Left lung (tissue), 10 donors: ENCODE measurements around the gene AKAP12. TPM values are rescaled to one million over a fixed set of nuclear protein-coding genes. Genes with fewer than 3 reads are reported as not detected.
"Not testable (repeated sequence)": the region's sequence is repeated elsewhere in the genome, so short reads cannot be mapped to it uniquely, and the experiment has no call there.

ENCODE experiments used
- ATAC-seq: fragments of 200-7000 bp; cut with Tn5 transposase; one replicate; pipeline ENCODE4 v1.9.1; 2020; ENCODE audit warnings: moderate library complexity
- DNase-seq, 4 donors: peaks; one replicate each; pipeline ENCODE4 v3.0.0-alpha.2; 2013 to 2020
- H3K27ac ChIP-seq, 2 donors: fragments of 200-600 bp; sonication (generic) in 1 of 2; one replicate each; pipeline versions ENCODE4 v1.5.0 to v1.8.0; 2020 to 2021
- H3K27me3 ChIP-seq, 2 donors: fragments of 200-600 bp; sonication (generic) in 1 of 2; one replicate each; pipeline versions ENCODE4 v1.5.0 to v1.8.0; 2020 to 2021
- H3K36me3 ChIP-seq, 2 donors: fragments of 200-600 bp; sonication (generic) in 1 of 2; one replicate each; pipeline versions ENCODE4 v1.5.0 to v1.8.0; 2020 to 2021
- H3K4me1 ChIP-seq, 2 donors: fragments of 200-600 bp; one replicate each; pipeline ENCODE4 v1.8.0; 2021
- H3K4me3 ChIP-seq, 2 donors: fragments of 200-600 bp; sonication (generic) in 1 of 2; one replicate each; pipeline versions ENCODE4 v1.5.0 to v1.8.0; 2020 to 2021; ENCODE audit warnings: mild to moderate bottlenecking in 1 of 2
- H3K9me3 ChIP-seq, 2 donors: fragments of 200-600 bp; sonication (generic) in 1 of 2; one replicate each; pipeline versions ENCODE4 v1.5.0 to v1.8.0; 2020 to 2021
- CTCF ChIP-seq, 2 donors: fragments of 200-600 bp; sonication (generic) in 1 of 2; IDR thresholded peaks; one replicate each; pipeline versions ENCODE4 v1.5.0 to v1.8.0; 2021; ENCODE audit warnings: antibody characterized with exemption in 2 of 2
- intact Hi-C, 2 donors: fragments of 100-400 bp; cut with DNase I; formaldehyde crosslinking; loops; one replicate each; pipeline versions ENCODE4 v1.11.2 to v1.14.2; 2022
- polyA plus RNA-seq, 6 donors: library from polyadenylated mRNA; unstranded; fragments of 120-200 nt; gene quantifications; one replicate each; pipeline ENCODE4 v1.2.1, GENCODE V29; 2013; ENCODE audit not compliant: insufficient read length in 6 of 6
- total RNA-seq, 2 donors: library from RNA; stranded (reverse); fragmentation: NEBNext Ultra II Directional; extraction: Animal tissue kit (Norgen Biotek cat#: 25700); gene quantifications; one replicate each; pipeline ENCODE4 v1.2.1, GENCODE V29; 2021
- donor health status: DM: no; HTN: yes; CAD: no.
- donor health status: DM: no; HTN: no; CAD: no.

Gene AKAP12
- total and polyA plus RNA-seq, 8 donors = 28.9 to 125 (median 98.7) TPM

- Histone ChIP-seq H3K27ac (no peak overlapping the region), H3K36me3 (no peaks in the 10 kb centered on the region), H3K4me1 (no peaks in the 10 kb centered on the region), H3K27me3 (no peaks in the 10 kb centered on the region), H3K9me3 (no peaks in the 10 kb centered on the region), H3K4me3 (no peak overlapping the region)
- no peak for DNase-seq
- no peak for TF ChIP-seq CTCF (IDR thresholded peaks at IDR 0.05)
- intact Hi-C loops = no loop called here
- ATAC-seq = no peak
These were observed 96.2 kb downstream of the AKAP12 start for GRCh38 chr6:151335930-151336329.

- Histone ChIP-seq H3K27me3 (no peaks in the 10 kb centered on the region), H3K4me3 (no peak overlapping the region), H3K36me3 (no peaks in the 10 kb centered on the region), H3K4me1 (no peaks in the 10 kb centered on the region), H3K9me3 (no peaks in the 10 kb centered on the region), H3K27ac (no peak overlapping the region)
- intact Hi-C loops = no loop called here
- ATAC-seq (no peak), DNase-seq (no peak)
- TF ChIP-seq CTCF (IDR thresholded peaks at IDR 0.05) = no peak
These were observed 99.0 kb downstream of the AKAP12 start for GRCh38 chr6:151338651-151339200.

- DNase-seq (no peak), ATAC-seq (no peak)
- intact Hi-C loops = no loop called here
- Histone ChIP-seq H3K27ac (no peak overlapping the region), H3K4me1 (no peaks in the 10 kb centered on the region), H3K9me3 (no peaks in the 10 kb centered on the region), H3K36me3 (no peaks in the 10 kb centered on the region), H3K27me3 (no peaks in the 10 kb centered on the region), H3K4me3 (no peak overlapping the region)
- no peak for TF ChIP-seq CTCF (IDR thresholded peaks at IDR 0.05)
These were observed 99.6 kb downstream of the AKAP12 start for GRCh38 chr6:151339369-151339768.

GRCh38 chr6:151340219-151340978 lies 100.6 kb downstream of the AKAP12 start:
- no peak for TF ChIP-seq CTCF (IDR thresholded peaks at IDR 0.05)
- intact Hi-C loops = no loop called here
- H3K4me1 ChIP-seq = no peaks in the 10 kb centered on the region
- H3K9me3 ChIP-seq = no peaks in the 10 kb centered on the region
- DNase-seq (peak in 2 of 4 donors; percentile 46 to 61), ATAC-seq (no peak)
- H3K27me3 ChIP-seq = no peaks in the 10 kb centered on the region
- no peaks in the 10 kb centered on the region for H3K36me3 ChIP-seq
- no peak overlapping the region for H3K27ac ChIP-seq
- no peak overlapping the region for H3K4me3 ChIP-seq

- Histone ChIP-seq H3K36me3 (no peaks in the 10 kb centered on the region), H3K9me3 (no peaks in the 10 kb centered on the region), H3K27me3 (no peaks in the 10 kb centered on the region), H3K27ac (no peak overlapping the region), H3K4me3 (no peak overlapping the region), H3K4me1 (no peaks in the 10 kb centered on the region)
- DNase-seq (no peak), ATAC-seq (no peak)
- TF ChIP-seq CTCF (IDR thresholded peaks at IDR 0.05) = no peak
- intact Hi-C loops = no loop called here
These were observed 101.9 kb downstream of the AKAP12 start for GRCh38 chr6:151341476-151342195.

GRCh38 chr6:151342750-151343149 lies 103.0 kb downstream of the AKAP12 start:
- DNase-seq, H3K36me3 ChIP-seq, H3K27me3 ChIP-seq, H3K27ac ChIP-seq, H3K9me3 ChIP-seq, H3K4me1 ChIP-seq, ATAC-seq, intact Hi-C loops, H3K4me3 ChIP-seq: not testable (repeated sequence)
